HG02852 (cell line): Measurements from ENCODE around the gene ABL1.
"Not testable (repeated sequence)": the region's sequence is repeated elsewhere in the genome, so short reads cannot be mapped to it uniquely, and the experiment has no call there.

ENCODE experiments used
- ATAC-seq: cut with Tn5 transposase; IDR thresholded peaks from one replicate; pipeline ENCODE4 v1.9.1; 2021; ENCODE audit warnings: mild to moderate bottlenecking, moderate library complexity; ENCODE audit not compliant: unreplicated experiment

The ABL1 gene

GRCh38 chr9:130834371-130835336 lies at the start of gene ABL1:
Gene ABL1, plus strand, starts transcription at chr9:130835254. Its CDS starts 193 bp downstream, at chr9:130835447.
- peak; percentile 61 for ATAC-seq

DNA sequence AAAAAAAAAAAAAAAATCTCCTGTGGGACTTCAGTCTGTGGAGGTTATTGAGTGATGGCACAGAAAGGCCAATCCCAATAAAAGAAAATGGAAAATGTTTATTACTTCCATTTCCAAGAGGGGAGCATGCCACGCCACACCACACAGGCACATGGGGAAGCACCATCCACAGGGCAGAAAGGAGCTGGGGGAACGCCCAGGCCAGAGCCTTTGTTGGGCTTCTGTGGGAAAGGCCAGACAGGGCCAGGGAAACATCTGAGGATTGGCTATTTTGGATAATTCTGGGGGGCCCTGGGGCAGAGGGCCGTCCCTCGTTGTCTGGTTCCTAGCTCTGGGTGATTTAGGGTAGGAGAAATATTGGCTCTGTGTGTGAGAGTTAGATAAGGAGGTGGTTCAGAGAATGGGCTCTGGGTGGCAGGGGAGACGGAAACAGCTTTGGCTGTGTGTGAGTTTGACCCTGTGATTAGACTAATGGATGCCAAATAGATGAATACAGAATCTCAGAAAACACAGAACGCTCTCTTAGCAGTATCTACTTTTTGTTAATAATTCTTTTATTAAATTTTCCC lies 49.0 kb upstream of the ABL1 start:
- no peak for ATAC-seq

DNA sequence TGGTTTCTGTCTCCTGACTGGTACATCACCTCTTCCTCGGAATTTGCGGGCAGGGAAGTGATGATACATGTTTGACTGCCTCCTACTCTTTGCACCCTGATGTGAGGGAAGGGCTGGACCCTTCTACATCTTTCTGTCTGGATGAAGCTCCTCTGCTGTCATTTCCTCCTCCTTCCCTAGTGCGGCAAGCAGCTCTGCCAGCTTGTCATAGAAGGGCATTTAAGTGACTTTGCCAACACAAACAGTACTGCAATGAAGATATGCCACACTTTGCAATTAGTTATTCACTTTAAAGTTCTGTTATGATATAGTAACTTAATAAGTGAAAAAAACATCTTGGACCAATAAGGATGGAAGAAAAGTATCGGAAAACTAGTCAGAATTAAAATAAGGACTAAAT lies 48.5 kb upstream of the ABL1 start:
- ATAC-seq: no peak

DNA sequence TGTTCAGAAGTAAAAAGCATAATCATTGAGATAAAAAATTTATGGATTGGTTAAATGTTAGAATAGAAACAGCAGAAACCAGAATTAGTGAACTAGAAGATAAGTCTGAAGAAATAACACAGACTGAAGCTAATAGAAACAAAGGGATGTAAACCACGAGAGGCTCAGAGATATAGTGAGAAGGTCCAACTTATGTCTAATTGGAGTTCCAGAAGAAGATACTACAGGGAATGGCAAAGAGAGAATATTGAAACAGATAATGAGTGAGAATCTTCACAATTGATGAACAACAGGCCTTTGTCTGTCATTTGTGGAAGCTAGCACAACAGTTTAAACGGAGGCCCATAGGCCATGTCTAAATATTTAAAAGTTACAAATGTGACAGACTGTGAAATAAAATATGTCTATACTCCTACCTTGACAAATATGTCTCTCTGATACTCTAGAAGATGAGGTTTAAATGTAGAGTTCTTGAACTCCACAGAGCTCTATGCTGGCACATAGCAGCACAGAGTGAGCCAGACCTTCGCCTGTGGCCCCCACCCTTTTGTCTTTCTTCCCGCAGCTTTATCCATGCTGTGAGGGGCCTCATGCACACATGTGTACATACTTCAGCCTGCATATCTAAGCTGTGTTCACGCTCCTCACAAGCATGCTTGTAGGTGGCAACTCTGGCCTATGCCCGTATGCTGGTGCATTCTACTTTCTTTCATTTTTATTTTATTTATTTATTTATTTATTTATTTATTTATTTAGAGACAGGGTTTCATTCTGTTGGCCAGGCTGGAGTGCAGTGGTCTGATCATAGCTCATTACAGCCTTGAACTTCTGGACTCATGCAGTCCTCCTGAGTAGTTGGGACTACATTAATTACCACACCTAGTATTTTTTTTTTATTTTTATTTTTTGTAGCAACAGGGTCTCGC lies 45.0 kb upstream of the ABL1 start:
- ATAC-seq: no peak

GRCh38 chr9:130791303-130791894 lies 43.7 kb upstream of the ABL1 start:
- ATAC-seq: no peak

GRCh38 chr9:130793589-130793988 lies 41.5 kb upstream of the ABL1 start:
- ATAC-seq: no peak

- ATAC-seq: not testable (repeated sequence)
Observed at GRCh38 chr9:130794021-130794420, 41.0 kb upstream of the ABL1 start.

GRCh38 chr9:130794423-130794822 lies 40.6 kb upstream of the ABL1 start:
- not testable (repeated sequence) for ATAC-seq

DNA sequence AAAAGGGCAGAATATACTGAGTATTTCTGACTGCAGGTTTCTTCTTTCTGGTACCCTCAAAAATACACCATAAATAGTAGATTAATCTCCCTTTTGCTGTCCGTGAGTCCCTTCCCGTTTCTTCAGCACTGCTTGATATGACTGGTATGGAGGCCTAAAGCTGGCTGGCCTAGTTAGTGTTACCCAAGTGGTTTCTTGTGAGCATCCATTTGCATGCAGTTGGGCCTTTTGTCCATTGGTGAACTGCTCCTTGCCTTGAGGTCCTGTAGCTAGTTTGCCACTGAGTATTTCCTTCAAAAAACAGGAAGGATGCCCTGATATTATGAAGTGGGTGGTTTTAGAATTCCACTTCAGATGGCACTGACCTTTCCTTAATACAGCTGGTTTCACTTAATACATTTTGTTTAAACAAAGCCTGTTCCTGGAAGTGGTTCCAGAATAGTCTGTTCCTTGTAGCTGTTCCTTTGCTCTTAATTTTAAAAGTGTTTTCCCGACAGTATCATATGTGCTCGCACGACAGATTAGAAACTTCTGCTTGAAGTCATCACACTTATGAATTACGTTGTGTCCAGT lies 40.0 kb upstream of the ABL1 start:
- ATAC-seq: no peak

DNA sequence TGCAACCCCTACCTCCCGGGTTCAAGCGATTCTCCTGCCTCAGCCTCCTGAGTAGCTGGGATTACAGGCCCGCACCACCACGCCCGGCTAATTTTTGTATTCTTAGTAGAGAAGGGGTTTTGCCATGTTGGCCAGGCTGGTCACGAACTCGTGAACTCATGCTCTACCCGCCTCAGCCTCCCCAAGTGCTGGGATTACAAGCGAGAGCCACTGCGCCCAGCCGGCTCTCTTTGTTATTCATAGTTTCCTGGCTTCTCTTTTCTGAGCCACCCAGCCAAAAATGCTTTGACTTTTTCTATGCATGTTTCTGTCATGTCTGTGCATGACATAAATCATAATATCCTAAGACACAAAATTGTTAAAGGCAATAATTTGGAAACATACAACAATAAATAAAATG lies 31.9 kb upstream of the ABL1 start:
- not testable (repeated sequence) for ATAC-seq

DNA sequence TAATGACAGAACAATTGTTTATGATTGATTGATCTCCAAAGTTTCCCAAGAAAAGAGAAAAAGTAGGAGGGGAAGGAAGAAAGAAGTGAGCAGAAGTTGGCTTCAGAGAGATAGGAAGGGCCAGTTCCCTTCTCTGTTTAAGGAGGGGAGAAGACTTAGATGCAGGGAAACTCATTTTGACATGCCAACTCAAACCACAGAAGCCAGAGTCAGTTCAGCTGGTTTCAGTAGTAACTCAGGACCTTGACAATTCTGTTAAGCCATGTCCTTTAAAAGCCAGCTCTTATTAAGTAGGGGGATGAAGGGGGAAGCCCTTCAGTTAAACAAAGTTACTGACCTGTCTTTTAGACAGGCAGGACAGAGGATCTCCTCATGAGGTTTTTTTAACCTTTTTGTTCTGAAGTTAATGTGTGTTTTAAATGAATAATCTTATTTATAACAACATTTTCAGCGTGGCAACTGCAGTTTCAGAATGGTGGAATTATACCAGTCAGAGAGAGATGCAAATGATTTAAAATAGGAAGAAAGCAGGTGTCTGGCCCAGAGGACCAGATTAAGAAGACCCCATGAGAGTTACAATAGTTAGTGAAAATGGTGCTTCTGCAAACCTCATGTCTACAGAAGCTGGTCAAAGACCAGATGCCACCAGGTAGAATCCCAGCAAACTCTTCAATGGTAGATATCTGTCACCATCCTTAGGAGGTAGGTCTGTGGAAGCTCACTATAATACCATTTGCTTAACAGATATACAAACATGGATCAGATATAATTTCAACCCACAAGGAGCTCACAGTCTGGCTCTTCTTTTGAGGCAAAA lies 29.3 kb upstream of the ABL1 start:
- no peak for ATAC-seq

GRCh38 chr9:130806327-130806716 lies 28.7 kb upstream of the ABL1 start:
- no peak for ATAC-seq

- no peak for ATAC-seq
Observed at GRCh38 chr9:130810609-130811136, 24.4 kb upstream of the ABL1 start.

DNA sequence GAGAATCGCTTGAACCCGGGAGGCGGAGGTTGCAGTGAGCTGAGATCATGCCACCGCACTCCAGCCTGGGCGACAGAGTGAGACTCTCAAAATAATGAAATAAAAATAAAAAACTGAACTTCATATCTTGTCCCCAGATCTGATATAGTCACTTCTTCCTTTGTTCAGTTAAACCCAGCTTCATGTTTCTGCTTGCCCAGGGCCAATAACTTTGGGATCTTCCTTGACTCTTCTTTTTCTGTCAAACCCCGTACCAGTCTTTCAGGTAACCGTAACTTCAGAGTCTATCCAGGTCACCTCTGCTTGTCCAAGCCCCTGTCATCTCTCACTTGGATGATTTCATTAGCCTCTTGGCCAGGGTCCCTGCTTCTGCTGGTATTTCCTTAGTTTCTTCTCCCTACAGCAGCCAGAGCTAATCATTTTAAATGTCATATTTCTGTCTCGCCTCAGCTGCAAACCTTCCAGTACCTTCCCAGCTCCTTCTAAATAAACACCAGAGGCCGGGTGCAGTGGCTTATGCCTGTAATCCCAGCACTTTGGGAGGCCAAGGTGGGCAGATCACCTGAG lies 19.7 kb upstream of the ABL1 start:
- no peak for ATAC-seq

GRCh38 chr9:130817914-130818313 lies 17.1 kb upstream of the ABL1 start:
- no peak for ATAC-seq

GRCh38 chr9:130820135-130820738 lies 14.8 kb upstream of the ABL1 start:
- ATAC-seq: no peak

GRCh38 chr9:130823435-130823834 lies 11.6 kb upstream of the ABL1 start:
- ATAC-seq: no peak

DNA sequence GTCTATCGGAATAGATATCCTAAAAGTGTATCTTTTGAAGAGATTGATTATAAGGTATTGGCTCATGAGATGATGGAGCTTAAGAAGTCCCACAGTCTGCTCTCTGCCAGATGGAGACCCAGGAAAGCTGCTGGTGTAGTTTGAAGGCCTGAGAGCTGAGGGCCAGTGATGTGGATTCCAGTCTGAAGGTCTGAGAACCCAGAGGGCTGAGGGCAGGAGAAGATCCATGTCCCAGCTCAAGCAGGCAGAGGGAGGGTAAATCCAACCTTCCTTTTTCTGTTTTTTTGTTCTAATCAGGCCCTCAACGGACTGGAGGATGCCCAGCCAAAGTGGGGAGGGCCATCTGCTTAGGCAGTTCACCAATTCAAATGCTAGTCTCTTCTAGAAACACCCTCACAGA lies 11.0 kb upstream of the ABL1 start:
- no peak for ATAC-seq
